ENCODE data around the gene ORC6. TPM values are rescaled to one million over a fixed set of nuclear protein-coding genes. Genes with fewer than 3 reads are reported as not detected.

The ORC6 gene, protein sequence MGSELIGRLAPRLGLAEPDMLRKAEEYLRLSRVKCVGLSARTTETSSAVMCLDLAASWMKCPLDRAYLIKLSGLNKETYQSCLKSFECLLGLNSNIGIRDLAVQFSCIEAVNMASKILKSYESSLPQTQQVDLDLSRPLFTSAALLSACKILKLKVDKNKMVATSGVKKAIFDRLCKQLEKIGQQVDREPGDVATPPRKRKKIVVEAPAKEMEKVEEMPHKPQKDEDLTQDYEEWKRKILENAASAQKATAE
- polyA plus RNA-seq = 2.2 and 8.5 TPM in 2 replicates

DNA sequence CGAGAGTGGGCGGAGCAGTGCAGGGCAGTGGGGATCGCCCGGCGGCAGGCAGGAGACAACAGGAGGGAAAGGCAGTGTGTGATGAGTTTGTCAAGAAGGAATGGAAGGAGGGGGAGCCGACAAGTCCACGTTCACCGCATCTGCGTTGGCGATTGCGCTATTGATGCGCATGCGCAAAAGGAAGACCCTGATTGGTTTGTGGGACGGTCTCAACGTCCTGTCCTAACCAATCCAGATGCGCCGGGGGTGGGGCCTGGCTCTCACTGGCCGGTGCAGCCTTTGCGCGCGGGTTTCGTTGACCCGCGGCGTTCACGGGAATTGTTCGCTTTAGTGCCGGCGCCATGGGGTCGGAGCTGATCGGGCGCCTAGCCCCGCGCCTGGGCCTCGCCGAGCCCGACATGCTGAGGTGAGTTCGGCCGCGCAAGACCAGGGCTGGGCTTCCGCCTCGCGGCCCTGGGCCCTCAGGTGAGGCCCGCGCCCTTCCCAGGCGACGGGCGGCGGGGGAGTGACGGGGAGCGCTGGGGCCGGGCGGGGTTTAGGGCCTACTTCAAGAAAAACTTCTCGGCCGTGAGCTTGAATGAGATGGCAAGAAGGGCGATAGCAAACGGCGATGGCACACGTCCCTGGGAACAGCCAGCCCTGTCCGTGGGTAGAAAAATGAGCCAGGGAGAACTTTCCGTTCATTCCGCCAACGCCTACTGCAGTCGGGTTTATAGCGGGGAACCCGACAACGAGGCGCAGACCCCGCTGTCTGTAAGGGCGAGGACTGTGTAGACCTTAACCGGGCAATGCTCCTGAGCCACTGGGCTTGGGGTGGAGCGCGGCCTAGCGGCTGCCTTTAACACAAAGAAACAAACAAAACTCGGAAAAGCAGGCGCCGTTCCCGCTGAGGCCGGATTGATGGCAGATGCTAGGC is at the start of gene ORC6:
ORC6 (plus strand) TSS at position 295 of the 916 bp plus-strand sequence; CDS start at position 342, 47 bp downstream.

DNA sequence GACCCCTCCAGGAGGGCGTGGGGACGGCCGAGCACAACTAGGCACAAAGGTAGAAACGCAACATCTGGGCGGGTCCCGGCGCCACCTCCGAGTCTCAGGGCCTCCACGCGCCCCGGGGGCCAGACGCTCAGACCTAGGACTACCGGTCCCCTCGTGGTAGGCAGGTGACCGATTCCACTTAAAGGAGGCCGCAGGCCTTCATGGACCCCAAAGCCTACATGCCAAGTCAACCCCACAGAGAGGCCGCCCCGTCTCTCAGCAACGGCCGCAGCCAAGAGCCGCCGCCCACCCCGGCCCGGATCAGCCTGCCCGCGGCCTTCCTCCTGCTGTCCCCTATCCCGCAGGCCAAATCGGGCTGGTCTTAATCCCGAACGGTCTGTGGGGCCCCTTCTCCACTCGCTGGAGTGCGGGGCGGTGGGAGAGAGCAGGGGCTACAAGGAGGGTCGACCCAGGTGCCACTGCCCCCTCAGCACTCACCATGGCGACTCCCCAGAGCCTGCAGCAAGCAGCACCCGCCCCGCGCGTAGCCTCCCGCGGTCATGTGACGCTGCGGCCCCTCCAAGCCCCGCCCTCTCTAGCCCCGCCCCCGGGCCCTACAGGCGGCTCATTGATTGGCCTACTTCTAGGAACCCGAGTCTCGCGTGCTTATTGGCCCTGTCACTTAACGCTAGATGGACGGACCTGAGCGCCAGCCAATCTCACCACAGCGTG is 650 bp upstream of the ORC6 start, which contains the start of gene VPS35:
VPS35 (minus strand) TSS at position 525 of the 711 bp plus-strand sequence; CDS start at position 480, 45 bp downstream.

Other genes with a start within 250 kb of the ORC6 start
- gene SHCBP1, start 68.3 kb upstream of the ORC6 start, polyA plus RNA-seq = 7.8 and 11.9 TPM in 2 replicates
- 180 and 202 TPM in 2 replicates for gene VPS35, start 481 bp upstream of the ORC6 start, polyA plus RNA-seq
- 0.35 TPM in 1 of 2 replicates, not detected in the other for gene MYLK3, start 58.7 kb downstream of the ORC6 start, polyA plus RNA-seq
- gene C16orf87, start 141.5 kb downstream of the ORC6 start, polyA plus RNA-seq = 6.0 and 12.9 TPM in 2 replicates
- gene GPT2, start 194.7 kb downstream of the ORC6 start, polyA plus RNA-seq = 7.0 and 14.0 TPM in 2 replicates

All from Purkinje cell (primary cell).